GM18511 (cell line): ENCODE measurements around the gene GGT6.
"Not testable (repeated sequence)": the region's sequence is repeated elsewhere in the genome, so short reads cannot be mapped to it uniquely, and the experiment has no call there.

Source experiments
- ATAC-seq: cut with Tn5 transposase; IDR thresholded peaks from one replicate; pipeline ENCODE4 v1.9.1; 2021; ENCODE audit warnings: mild to moderate bottlenecking, moderate library complexity; ENCODE audit not compliant: unreplicated experiment

GGT6 gene

GRCh38 chr17:4592240-4593005 lies 32.0 kb upstream of the GGT6 start:
- no peak for ATAC-seq

- no peak for ATAC-seq
These were observed 31.2 kb upstream of the GGT6 start for GRCh38 chr17:4591529-4591928.

GRCh38 chr17:4590981-4591453 lies 30.6 kb upstream of the GGT6 start:
- ATAC-seq, result no peak

GRCh38 chr17:4590042-4590441 lies 29.7 kb upstream of the GGT6 start:
- ATAC-seq, result not testable (repeated sequence)

GRCh38 chr17:4588898-4589625 lies 28.7 kb upstream of the GGT6 start:
- no peak for ATAC-seq

- ATAC-seq, result no peak
These were observed 28.0 kb upstream of the GGT6 start for GRCh38 chr17:4588391-4588790.

- no peak for ATAC-seq
These were observed 27.4 kb upstream of the GGT6 start for GRCh38 chr17:4587803-4588202.

GRCh38 chr17:4587195-4587594 lies 26.8 kb upstream of the GGT6 start:
- no peak for ATAC-seq

GRCh38 chr17:4586043-4586442 lies 25.7 kb upstream of the GGT6 start:
- no peak for ATAC-seq

GRCh38 chr17:4585638-4585994 lies 25.2 kb upstream of the GGT6 start:
- no peak for ATAC-seq

GRCh38 chr17:4584917-4585637 lies 24.7 kb upstream of the GGT6 start:
- no peak for ATAC-seq

- no peak for ATAC-seq
These were observed 23.9 kb upstream of the GGT6 start, which contains the start of gene SMTNL2 for GRCh38 chr17:4584101-4584916. Gene SMTNL2, plus strand, starts transcription at chr17:4584529. Its CDS starts 77 bp downstream, at chr17:4584606.

- no peak for ATAC-seq
These were observed 23.4 kb upstream of the GGT6 start for GRCh38 chr17:4583782-4584100.

GRCh38 chr17:4583206-4583605 lies 22.8 kb upstream of the GGT6 start:
- ATAC-seq, result no peak

GRCh38 chr17:4582691-4583090 lies 22.3 kb upstream of the GGT6 start:
- ATAC-seq, result no peak

GRCh38 chr17:4582101-4582501 lies 21.7 kb upstream of the GGT6 start:
- no peak for ATAC-seq

GRCh38 chr17:4580291-4580690 lies 19.9 kb upstream of the GGT6 start:
- no peak for ATAC-seq

- ATAC-seq, result no peak
These were observed 19.3 kb upstream of the GGT6 start for GRCh38 chr17:4579678-4580077.

GRCh38 chr17:4578349-4578748 lies 18.0 kb upstream of the GGT6 start:
- ATAC-seq, result not testable (repeated sequence)

GRCh38 chr17:4577386-4577993 lies 17.1 kb upstream of the GGT6 start:
- no peak for ATAC-seq
